Neural progenitor cell (in vitro differentiated cells): ENCODE data around the gene TBL1X. TPM values are rescaled to one million over a fixed set of nuclear protein-coding genes. Genes with fewer than 3 reads are reported as not detected.

Experiments used
- DNase-seq: peaks from one replicate; pipeline ENCODE4 v3.0.0-alpha.2; 2016; ENCODE audit warnings: low spot score
- H2AFZ ChIP-seq: fragments of 200-600 bp; sonication (generic); replicated peaks from 2 replicates; pipeline ENCODE4 v1.6.1; 2016; ENCODE audit warnings: antibody characterized with exemption
- H3F3A ChIP-seq: fragments of 200-600 bp; sonication (generic); 2 replicates; pipeline ENCODE4 v1.6.1; 2016; ENCODE audit warnings: antibody characterized with exemption, low read depth
- H3K27ac ChIP-seq: fragments of 200-600 bp; sonication (generic); 2 replicates; pipeline ENCODE4 v1.5.1; 2016; ENCODE audit warnings: mild to moderate bottlenecking
- H3K27me3 ChIP-seq: fragments of 200-600 bp; sonication (generic); 2 replicates; pipeline ENCODE4 v1.6.1; 2016; ENCODE audit warnings: mild to moderate bottlenecking, moderate library complexity
- H3K36me3 ChIP-seq: fragments of 200-600 bp; sonication (generic); 2 replicates; pipeline ENCODE4 v1.5.1; 2016
- H3K4me1 ChIP-seq: fragments of 200-600 bp; sonication (generic); 2 replicates; pipeline ENCODE4 v1.6.1; 2016; ENCODE audit warnings: mixed run types
- H3K4me2 ChIP-seq: fragments of 200-600 bp; sonication (generic); 2 replicates; pipeline ENCODE4 v1.6.1; 2016
- H3K4me3 ChIP-seq: fragments of 200-600 bp; sonication (generic); 2 replicates; pipeline ENCODE4 v1.5.1; 2016
- H3K79me2 ChIP-seq: fragments of 200-600 bp; sonication (generic); 2 replicates; pipeline ENCODE4 v1.6.1; 2016; ENCODE audit warnings: low read depth
- H3K9ac ChIP-seq: fragments of 200-600 bp; sonication (generic); 2 replicates; pipeline ENCODE4 v1.6.1; 2016
- H3K9me3 ChIP-seq: fragments of 200-600 bp; sonication (generic); 2 replicates; pipeline ENCODE4 v1.5.1; 2016; ENCODE audit warnings: low read depth
- H4K20me1 ChIP-seq: fragments of 200-600 bp; sonication (generic); 2 replicates; pipeline ENCODE4 v1.6.1; 2016; ENCODE audit warnings: low read depth
- H3K27ac Mint-ChIP-seq: 3 replicates; pipeline ENCODE4 v1.8.0; 2021; ENCODE audit warnings: mixed read lengths
- H3K27me3 Mint-ChIP-seq: 2 replicates; pipeline ENCODE4 v1.8.0; 2022; ENCODE audit warnings: low read depth, mild to moderate bottlenecking, inconsistent platforms, moderate library complexity, mixed read lengths; ENCODE audit not compliant: insufficient read depth
- H3K36me3 Mint-ChIP-seq: 3 replicates; pipeline ENCODE4 v1.8.0; 2021; ENCODE audit warnings: mixed read lengths
- H3K4me1 Mint-ChIP-seq: 3 replicates; pipeline ENCODE4 v1.8.0; 2021; ENCODE audit warnings: mixed read lengths
- H3K4me3 Mint-ChIP-seq: 3 replicates; pipeline ENCODE4 v1.8.0; 2021; ENCODE audit warnings: mild to moderate bottlenecking, moderate library complexity, mixed read lengths
- H3K9me3 Mint-ChIP-seq: 3 replicates; pipeline ENCODE4 v1.8.0; 2020; ENCODE audit warnings: mixed read lengths
- EZH2 ChIP-seq: fragments of 200-600 bp; sonication (generic); IDR thresholded peaks from 2 replicates; pipeline ENCODE4 v1.6.1; 2017; ENCODE audit warnings: antibody characterized with exemption, mild to moderate bottlenecking, moderate library complexity
- EZH2phosphoT487 ChIP-seq: fragments of 200-600 bp; sonication (generic); IDR thresholded peaks from 2 replicates; pipeline ENCODE4 v1.6.1; 2017; ENCODE audit warnings: antibody characterized with exemption
- total RNA-seq: library from RNA; depleted of rRNA; stranded (reverse); fragments of >200 nt; gene quantifications from 2 replicates; pipeline ENCODE4 v1.2.3, GENCODE V29; 2015; ENCODE audit warnings: low replicate concordance
- TF ChIP-seq, protein P1 (sequence below): fragments of 200-600 bp; sonication (generic); IDR thresholded peaks from 2 replicates; pipeline ENCODE4 v1.5.1; 2017; ENCODE audit warnings: antibody characterized with exemption, mild to moderate bottlenecking

Gene TBL1X
- total RNA-seq, 1 donor from 2014 or later, result 35.7 TPM

DNA sequence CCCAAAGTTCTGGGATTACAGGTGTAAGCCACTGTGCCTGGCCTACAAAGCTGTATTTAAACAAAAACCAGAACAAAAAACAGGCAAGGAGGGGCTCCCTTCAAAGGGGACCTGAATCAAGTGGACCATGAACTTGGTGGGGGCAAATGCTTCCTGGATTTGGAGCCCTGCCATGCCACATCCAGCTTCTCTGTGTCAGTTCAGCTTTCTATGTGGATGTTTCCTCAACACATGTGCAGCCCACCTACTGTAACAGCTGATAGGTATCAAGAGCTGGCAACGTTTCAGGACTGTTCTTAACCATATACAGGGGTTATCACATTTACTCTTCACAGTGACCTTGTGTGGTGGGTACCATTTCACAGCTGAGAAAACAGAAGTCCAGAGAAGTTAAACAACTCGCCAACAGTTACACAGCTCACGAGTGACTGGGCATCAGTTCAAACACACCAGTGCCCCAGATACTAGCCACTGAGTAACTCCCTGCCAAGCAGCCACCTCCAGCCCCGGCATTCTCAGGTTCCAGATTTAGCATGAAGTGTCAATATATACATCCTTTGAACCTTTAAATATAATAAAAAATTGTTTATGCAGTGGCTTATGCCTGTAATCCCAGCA lies 293.3 kb downstream of the TBL1X start:
- Mint-ChIP-seq H3K4me1 (no peaks in the 10 kb centered on the region), H3K4me3 (no peak overlapping the region), H3K27ac (no peak overlapping the region), H3K9me3 (peaks cover 2% of the 10 kb centered on the region), H3K36me3 (no peaks in the 10 kb centered on the region), H3K27me3 (no peaks in the 10 kb centered on the region)
- no peak for TF ChIP-seq EZH2
- H3K9me3 ChIP-seq, result peaks cover 2% of the 10 kb centered on the region
- H3K27me3 ChIP-seq, result no peaks in the 10 kb centered on the region
- H3K4me2 ChIP-seq, result no peak overlapping the region
- DNase-seq, result no peak
- no peaks in the 10 kb centered on the region for H3K79me2 ChIP-seq
- H4K20me1 ChIP-seq, result no peaks in the 10 kb centered on the region
- no peak overlapping the region for H3K27ac ChIP-seq
- H3K4me1 ChIP-seq, result no peaks in the 10 kb centered on the region
- H3F3A ChIP-seq, result no peaks in the 10 kb centered on the region
- H3K4me3 ChIP-seq, result no peak overlapping the region
- no peak overlapping the region for H3K9ac ChIP-seq
- H3K36me3 ChIP-seq, result no peaks in the 10 kb centered on the region
- no peak overlapping the region for H2AFZ ChIP-seq

DNA sequence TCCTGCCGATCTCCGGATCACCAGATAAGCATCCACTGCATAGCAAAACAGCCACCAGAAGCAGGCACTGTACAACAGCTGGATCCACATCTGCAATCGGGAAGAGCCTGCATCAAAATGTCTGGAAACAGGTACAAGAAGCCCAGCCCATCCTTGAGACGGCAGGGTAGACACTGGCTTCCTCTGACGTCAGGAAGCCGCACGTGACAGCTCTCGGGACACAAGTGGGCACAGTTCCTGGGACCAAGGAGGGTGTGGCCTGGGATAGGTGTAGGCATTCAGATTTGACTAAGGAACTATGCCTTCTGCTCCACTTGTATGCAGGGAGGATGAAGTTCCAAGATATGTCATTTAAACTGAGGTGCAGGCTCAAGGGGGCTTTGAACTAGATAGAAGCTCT lies 294.5 kb downstream of the TBL1X start:
- no peak overlapping the region for H3K9ac ChIP-seq
- Mint-ChIP-seq H3K27ac (no peak overlapping the region), H3K4me3 (no peak overlapping the region), H3K4me1 (no peaks in the 10 kb centered on the region), H3K36me3 (no peaks in the 10 kb centered on the region), H3K27me3 (no peaks in the 10 kb centered on the region), H3K9me3 (peaks cover 4% of the 10 kb centered on the region)
- no peak overlapping the region for H3K27ac ChIP-seq
- H3K4me1 ChIP-seq, result no peaks in the 10 kb centered on the region
- TF ChIP-seq EZH2phosphoT487 (no peak), EZH2 (no peak)
- TF ChIP-seq, protein P1, sequence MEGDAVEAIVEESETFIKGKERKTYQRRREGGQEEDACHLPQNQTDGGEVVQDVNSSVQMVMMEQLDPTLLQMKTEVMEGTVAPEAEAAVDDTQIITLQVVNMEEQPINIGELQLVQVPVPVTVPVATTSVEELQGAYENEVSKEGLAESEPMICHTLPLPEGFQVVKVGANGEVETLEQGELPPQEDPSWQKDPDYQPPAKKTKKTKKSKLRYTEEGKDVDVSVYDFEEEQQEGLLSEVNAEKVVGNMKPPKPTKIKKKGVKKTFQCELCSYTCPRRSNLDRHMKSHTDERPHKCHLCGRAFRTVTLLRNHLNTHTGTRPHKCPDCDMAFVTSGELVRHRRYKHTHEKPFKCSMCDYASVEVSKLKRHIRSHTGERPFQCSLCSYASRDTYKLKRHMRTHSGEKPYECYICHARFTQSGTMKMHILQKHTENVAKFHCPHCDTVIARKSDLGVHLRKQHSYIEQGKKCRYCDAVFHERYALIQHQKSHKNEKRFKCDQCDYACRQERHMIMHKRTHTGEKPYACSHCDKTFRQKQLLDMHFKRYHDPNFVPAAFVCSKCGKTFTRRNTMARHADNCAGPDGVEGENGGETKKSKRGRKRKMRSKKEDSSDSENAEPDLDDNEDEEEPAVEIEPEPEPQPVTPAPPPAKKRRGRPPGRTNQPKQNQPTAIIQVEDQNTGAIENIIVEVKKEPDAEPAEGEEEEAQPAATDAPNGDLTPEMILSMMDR, result no peak
- H3F3A ChIP-seq, result no peaks in the 10 kb centered on the region
- no peaks in the 10 kb centered on the region for H3K36me3 ChIP-seq
- no peaks in the 10 kb centered on the region for H3K27me3 ChIP-seq
- H3K4me2 ChIP-seq, result no peak overlapping the region
- no peaks in the 10 kb centered on the region for H3K79me2 ChIP-seq
- no peak overlapping the region for H2AFZ ChIP-seq
- DNase-seq, result no peak
- no peaks in the 10 kb centered on the region for H4K20me1 ChIP-seq
- peaks cover 2% of the 10 kb centered on the region for H3K9me3 ChIP-seq
- H3K4me3 ChIP-seq, result no peak overlapping the region

DNA sequence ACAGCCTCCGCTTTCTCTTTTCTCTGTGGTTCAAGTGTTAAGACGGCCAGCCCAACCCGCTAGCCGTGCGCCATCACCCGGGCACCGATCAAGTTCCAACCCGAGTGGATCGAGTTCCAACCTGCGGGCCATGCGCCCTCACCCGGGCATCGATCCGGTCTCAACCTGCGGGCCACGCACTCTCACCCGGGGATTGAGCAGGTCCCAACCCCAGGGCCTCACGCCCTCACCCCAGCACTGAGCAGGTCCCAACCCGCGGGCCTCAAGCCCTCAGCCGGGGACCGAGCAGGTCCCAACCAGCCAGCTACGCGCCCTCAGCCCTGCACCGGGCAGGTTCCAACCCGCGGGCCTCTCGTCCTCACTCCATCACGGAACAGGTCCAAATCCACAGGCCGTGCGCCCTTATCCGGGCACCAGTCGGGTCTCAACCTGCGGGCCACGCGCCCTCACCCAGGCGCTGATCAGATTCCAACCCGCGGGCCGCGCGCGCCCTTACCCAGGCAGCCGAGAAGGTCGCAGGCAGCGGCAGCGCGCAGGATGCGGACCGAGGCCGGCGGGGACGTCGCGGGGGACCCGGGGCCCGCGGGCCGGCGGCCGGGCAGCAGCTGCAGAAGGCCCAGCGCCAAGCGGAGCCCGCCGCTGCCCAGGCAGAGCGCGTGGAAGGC lies 300.3 kb downstream of the TBL1X start:
- Histone ChIP-seq H4K20me1 (no peaks in the 10 kb centered on the region), H3K36me3 (no peaks in the 10 kb centered on the region), H3K9me3 (no peaks in the 10 kb centered on the region), H3K4me3 (peak overlapping the region; percentile 28), H3F3A (no peaks in the 10 kb centered on the region), H3K9ac (no peak overlapping the region), H3K79me2 (no peaks in the 10 kb centered on the region), H2AFZ (peak overlapping the region; percentile 42), H3K27me3 (peaks cover 5% of the 10 kb centered on the region), H3K4me2 (peak overlapping the region; percentile 64), H3K27ac (no peak overlapping the region), H3K4me1 (no peaks in the 10 kb centered on the region)
- Mint-ChIP-seq H3K27me3 (peaks cover 3% of the 10 kb centered on the region), H3K27ac (no peak overlapping the region), H3K4me1 (peaks cover 7% of the 10 kb centered on the region), H3K9me3 (peaks cover 10% of the 10 kb centered on the region), H3K4me3 (no peak overlapping the region), H3K36me3 (peaks cover 2% of the 10 kb centered on the region)
- TF ChIP-seq EZH2phosphoT487 (no peak), EZH2 (no peak)
- TF ChIP-seq, protein P1, result no peak
- peak; percentile 32 for DNase-seq

DNA sequence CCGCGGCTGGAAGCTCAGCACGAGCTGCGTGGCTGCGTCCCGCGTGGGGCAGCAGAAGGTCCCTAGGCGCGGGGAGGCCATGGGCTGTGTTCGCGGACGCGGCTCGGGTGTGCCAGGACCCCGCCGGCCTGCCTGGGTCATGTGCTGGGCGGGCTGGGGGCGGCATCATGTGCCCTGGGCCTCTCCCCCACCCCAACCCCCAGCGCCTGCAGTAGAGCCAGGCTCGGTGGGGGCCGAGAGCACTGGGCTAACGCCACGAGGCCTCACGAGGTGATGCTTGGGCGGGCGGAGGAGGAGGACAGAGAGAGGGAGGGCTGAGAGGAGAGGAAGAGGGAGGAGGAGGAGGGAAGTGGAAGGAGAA lies 300.9 kb downstream of the TBL1X start, which contains the start of gene GPR143:
Gene GPR143, minus strand, starts transcription at position 111 of the 361 bp plus-strand sequence. Its CDS starts 30 bp downstream, at position 81.
- Mint-ChIP-seq H3K9me3 (peaks cover 10% of the 10 kb centered on the region), H3K4me3 (no peak within 1 kb of the TSS), H3K27ac (no peak within 1 kb of the TSS), H3K4me1 (peaks cover 7% of the 10 kb centered on the region), H3K27me3 (peaks cover 3% of the 10 kb centered on the region), H3K36me3 (peaks cover 2% of the 10 kb centered on the region)
- no peak within 1 kb of the TSS for H3K27ac ChIP-seq
- H3K79me2 ChIP-seq, result no peaks in the 10 kb centered on the region
- peak within 1 kb of the TSS; percentile 42 for H2AFZ ChIP-seq
- H3K9me3 ChIP-seq, result no peaks in the 10 kb centered on the region
- TF ChIP-seq, protein P1, result no peak
- no peak for TF ChIP-seq EZH2
- no peak for TF ChIP-seq EZH2phosphoT487
- DNase-seq, result peak; percentile 31
- H3K4me3 ChIP-seq, result peak within 1 kb of the TSS; percentile 28
- no peaks in the 10 kb centered on the region for H3K4me1 ChIP-seq
- H3K4me2 ChIP-seq, result peak within 1 kb of the TSS; percentile 64
- H3K36me3 ChIP-seq, result no peaks in the 10 kb centered on the region
- H3F3A ChIP-seq, result no peaks in the 10 kb centered on the region
- peaks cover 5% of the 10 kb centered on the region for H3K27me3 ChIP-seq
- no peaks in the 10 kb centered on the region for H4K20me1 ChIP-seq
- no peak within 1 kb of the TSS for H3K9ac ChIP-seq
